ENCODE results near the gene MFNG.

MFNG gene

DNA sequence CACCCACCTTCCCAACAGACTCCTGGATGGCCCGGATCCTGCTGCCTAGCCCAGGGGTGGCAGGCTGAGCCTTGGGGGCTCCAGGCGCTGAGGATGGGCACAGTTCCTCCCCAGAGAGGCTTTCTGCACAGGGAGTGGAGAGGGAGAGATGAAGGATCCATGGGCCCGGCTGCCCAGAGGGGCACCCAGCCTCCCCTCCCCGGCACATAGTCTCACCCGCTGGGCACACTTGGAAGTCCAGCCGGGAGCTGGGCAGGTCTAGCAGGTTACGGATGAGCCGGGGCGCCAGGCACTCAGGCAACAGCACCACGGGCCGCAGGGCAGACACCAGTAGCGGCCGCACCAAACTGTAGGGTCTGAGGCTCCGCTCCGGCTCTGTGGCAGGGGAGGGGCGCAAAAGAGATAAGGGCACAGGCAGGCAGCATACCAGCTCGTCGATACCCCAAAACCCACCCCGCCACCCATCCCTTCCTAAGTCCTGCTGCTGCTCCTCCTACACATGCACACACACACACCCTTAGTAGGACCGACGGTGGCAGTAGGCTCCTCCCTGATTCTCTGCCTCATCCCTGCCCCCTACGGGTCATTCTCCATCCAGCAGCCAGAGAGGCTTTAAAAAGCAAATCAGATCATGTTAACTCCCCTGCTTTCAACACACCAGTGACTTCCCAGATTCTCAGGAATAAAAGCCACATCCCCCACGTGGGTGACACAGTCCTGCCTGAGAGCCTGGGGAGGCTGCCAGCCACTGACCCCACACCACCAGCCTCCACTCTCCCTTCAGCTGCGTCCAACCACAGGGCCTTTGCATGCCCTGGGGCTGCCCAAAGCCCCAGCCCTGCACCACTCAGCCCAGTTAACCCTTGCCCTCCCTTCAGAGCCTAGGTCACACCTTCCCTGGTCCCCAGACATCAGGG lies 6.5 kb upstream of the MFNG start:
- no peak for DNase-seq

DNA sequence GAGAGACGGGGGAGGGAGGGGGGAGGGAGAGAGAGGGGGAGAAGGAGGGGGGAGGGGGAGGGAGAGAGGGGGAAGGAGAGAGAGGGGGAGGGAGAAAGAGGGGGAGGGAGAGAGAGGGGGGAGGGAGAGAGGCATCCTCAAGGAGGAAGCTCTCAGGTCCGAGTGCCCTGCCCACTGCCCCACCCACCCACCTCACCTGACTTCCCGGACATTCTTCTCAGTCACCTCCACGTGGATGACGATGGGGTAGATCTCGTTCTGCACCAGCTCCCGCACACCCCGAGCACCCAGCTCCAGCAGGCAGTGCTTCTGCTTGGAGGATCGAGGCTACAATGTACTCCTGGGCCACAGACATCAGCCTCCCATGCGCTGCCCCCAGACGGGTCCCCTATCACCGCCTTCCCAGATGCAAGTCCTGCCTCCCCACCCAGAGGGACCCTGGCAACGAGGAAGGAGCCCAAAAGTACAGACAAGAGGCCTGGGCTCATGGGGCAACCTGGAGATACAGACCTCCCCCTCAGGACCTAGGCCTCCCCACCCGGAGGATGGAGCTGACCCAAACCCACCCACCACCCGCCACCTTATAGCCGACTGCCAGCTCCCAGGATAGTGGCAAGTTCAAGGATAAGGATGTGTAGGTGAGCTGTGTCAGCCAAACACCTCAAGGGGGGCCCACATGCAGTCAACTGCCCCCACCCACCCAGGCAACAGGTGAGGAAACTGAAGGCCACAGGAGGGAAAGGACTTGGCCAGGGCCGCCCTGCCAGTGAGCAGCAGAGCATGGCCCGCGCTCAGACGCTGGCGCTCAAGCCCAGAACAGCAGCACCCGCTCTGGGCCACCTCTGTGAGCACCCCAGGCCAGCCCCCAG lies 5.6 kb upstream of the MFNG start:
- DNase-seq = no peak

DNA sequence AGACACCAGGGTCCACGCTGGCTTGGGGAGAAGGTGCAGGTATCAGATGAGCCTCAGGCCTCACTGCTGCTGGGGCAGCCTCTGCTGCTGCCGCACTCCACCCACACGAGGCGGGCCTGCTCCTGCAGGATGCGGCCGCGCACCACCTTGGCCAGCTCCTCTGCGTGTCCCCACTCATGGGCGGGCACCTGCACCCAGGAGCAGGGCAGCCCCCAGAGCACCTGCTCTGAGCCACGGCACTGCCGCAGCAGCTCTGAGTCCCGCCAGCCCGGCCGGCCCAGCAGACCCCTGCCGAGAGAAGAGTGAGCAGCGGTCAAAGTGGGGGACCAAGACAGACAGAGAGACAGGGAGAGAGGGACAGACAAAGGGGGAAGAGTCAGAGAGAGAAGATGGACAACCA lies 4.9 kb upstream of the MFNG start:
- DNase-seq = no peak

DNA sequence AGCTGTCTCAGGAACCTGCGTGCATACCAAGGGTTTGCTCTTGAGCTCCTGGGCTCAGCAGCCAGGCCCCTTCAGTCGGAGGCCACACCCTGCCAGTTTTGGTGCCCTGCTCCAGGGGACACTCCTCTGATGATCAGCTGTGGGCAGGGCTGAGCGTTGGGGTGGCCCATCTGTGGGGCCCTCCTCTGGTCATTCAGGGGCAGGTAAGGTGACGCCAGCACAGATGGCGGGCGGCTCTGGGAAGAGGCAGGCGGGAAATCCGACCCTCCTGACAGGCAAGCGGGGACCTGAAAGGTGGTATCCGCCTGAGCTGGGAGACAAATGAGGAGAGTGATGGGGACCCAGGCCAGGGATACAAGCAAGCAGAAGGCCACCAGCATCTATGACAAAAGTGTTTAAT lies 3.8 kb upstream of the MFNG start:
- no peak for DNase-seq

DNA sequence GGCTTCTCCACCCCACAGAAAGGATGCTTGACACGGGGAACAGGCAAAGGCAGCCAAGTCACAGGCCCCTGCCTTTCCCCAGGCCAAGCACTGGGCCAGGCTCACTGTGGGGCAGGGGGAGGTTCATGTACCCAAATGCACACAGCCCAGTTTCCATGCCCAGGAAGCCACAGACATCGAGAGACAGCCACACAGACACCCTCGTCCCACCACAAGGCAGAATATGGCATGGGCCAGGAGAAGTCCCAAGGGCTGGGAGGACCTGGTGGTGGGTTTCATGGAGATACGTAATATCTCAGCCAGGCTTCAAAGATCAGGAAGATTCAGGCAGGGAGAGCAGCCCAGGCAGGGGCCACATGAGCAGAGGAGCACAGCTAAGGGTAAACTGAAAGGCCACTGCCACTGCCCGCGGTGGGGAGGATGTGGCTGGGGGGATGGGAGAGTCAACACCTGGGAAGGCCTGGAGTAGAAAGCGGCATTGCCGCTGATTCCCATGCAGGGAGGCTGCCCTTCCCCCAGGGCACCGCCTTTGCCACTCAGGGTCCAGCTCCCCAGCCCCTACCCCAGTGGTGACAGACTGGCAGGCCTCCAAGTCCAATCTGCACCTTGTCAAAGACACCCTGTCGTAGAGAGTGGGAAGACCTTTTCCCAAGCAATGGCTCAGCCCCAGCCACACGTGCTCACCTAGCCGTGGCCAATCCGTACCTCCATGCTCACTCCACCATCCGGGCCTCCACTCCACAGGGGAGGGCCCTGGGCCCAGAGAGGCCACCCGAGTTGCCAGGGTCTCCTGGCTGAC lies 2.4 kb upstream of the MFNG start:
- DNase-seq = no peak

DNA sequence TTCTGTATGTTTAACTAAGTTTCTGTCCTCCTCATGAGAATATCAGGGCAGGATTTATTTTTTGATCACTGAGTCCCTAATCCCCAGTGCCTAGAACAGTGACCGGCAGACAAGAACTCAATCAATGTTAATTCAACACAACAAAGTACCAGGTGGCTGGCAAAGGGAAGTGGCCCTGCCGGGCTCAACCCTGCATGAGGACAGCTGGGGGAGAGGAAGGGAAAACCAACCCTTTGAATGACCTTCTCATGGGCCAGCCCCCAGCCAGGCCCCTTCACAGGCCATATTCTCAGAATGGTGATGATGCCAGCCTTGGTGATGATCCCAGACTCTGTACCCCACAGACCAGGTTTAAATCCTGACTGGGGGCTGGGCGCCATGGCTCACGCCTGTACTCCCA lies 1.4 kb upstream of the MFNG start:
- no peak for DNase-seq

DNA sequence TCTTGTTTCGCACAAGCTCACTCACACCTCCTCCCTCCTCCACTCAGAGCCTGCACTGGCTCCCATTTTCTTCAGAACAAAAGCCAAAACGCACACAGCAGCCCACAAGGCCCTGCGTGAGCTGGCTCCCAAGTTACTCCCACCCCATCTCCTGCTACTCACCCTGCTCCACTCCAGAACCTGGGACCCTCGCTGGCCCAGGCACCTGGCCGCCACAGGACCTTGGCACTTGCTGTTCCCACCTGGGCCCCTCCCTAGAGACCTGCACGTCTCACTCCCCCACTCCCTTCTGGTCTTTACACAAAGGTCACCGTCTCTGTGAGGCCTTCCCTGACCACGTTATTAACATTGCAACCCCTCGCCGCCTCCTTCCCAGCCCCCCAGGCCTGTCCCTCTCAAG lies 945 bp upstream of the MFNG start:
- DNase-seq = no peak

DNA sequence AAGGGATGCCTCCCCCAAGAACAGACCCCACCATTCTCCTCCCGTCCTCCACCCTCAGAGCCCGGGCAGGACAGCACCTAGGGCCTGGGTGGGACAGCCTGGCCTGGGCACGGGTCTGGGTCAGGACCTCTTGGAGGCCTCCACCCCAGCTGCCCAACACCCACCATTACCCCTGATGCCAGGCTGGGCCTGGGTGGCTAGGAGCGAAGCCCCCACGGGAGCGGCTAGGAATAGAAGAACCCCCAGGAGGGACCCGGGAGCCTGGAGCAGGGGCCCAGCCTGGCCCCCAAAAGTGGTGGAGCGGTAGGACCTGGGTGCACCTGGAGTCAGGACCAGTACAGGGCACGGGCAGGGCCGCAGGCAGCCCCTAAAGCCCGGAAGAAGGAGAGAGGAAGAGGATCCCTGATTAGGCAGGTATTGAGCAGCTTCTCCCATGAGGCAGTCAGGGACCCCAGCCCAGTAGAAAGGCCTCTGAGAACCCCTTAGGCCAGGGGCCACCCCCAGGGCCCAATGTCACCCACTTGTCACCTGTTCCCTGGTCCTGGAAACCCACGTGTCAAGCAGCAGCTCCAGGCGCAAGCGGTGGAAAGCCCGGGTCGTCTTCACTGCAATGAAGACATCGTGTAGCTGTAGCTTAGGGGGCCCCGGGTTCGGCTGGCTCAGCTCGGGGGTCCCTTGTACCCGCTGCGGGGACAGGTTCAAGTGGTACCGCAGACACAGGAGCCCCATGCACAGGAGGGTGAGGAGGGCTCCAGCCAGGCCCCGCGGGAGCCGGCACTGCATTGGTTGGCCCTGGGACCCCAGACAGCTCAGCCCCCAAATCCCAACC lies 575 bp downstream of the MFNG start:
- no peak for DNase-seq

DNA sequence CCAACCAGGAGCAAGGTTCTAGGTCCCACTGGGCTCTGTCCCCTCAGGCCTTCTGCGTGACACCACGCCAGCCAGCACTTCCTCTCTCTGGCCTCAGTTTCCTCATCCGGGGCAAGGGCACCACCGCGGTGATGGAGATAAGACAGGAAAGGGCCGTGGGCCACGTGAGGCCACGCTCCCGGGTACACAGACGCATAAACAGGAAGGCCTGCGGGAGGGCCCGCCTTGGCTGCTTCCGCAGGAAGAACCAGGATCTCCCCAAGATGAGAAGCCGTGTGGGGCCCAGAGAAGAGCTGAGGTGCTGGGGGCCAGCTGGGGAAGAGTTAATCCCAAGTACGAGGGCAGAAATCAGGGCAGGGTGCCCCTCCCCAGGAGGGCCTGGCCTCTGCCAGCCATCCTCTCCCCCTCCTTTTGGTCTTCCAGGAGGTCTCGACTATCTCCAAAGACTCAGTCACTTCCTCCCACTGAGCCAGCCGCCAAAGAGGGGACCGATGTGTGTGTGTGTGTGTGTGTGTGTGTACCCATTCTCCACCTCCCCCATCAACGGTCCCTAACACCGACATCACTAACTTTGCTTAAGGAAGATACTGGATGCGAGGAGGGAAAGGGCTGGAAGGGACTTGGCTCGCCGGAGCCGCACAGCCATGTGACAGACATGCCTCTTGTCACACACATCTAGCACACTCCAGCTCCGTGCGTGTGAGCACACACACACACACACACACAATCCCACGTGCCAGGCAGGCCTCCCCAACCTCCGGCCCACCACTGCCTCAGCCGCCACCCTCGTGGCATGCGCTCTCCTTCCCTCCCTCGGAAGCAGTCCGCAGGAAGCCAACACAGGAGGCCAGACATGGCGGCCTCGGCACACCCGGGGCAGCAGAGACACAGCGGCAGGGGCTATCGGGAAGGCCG lies 1.4 kb downstream of the MFNG start:
- no peak for DNase-seq

DNA sequence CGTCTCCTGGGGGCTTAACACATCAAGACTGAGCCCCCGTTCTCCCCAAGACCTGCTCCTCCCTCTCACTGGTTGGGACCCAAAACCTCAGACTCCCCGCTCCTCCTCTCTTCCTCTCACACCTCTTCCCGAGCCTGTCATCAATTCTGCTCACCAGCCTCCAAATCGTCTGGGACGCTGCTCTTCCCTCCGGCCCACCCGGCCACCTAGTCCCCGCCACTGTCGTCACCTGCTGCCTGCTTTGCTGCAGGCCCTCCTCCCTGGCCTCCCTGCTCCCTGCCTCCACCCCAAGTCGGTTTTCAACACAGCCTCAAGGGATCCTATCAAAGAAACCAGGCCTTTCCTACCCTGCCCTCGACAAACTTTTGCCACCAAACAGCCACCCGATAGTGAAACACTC lies 3.1 kb downstream of the MFNG start:
- DNase-seq = no peak

DNA sequence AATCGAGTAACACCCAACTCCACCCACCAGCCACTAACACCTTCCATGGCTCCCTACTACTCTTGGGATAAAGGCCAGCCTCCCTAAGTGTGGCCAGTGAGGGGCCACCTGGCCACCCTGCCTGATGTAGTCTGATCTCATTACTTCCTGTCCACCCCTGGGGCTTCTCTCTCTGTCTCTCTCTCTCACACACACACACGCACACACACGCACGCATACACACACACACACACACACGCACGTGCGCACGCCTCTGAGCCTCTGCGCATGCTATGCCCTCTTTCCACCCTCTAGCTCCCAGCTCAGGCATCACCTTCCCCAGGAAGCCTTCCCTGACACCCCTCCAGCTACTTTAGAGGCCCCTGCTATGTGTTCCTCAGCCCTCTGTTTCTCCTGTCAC lies 3.9 kb downstream of the MFNG start:
- no peak for DNase-seq

DNA sequence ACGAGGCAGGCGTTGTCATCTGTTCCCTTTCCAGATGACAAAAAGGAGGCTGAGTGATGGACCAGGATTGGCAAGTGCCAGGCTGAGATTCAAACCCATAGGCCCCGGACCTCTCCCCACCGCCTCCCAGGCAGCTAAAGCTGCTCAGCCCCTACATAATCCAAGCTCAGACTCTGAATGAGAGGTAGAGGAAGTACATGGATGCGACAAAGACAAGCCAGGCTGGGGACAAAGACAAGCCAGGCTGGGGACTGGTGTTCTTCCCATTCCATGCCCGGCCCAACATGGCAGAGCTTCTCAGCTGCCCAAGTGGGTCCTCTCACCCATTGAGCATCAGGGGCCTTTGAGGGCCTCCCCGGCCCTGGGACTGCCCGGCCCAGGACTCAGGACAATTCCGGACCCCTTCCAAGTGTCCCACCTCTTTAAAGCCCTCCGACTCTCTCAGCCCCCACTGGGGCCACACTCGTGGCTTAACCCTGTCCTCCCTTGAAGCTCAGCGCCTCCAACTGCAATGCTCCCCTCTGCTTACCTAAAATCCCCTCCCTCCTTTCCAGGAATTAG lies 4.8 kb downstream of the MFNG start:
- no peak for DNase-seq

DNA sequence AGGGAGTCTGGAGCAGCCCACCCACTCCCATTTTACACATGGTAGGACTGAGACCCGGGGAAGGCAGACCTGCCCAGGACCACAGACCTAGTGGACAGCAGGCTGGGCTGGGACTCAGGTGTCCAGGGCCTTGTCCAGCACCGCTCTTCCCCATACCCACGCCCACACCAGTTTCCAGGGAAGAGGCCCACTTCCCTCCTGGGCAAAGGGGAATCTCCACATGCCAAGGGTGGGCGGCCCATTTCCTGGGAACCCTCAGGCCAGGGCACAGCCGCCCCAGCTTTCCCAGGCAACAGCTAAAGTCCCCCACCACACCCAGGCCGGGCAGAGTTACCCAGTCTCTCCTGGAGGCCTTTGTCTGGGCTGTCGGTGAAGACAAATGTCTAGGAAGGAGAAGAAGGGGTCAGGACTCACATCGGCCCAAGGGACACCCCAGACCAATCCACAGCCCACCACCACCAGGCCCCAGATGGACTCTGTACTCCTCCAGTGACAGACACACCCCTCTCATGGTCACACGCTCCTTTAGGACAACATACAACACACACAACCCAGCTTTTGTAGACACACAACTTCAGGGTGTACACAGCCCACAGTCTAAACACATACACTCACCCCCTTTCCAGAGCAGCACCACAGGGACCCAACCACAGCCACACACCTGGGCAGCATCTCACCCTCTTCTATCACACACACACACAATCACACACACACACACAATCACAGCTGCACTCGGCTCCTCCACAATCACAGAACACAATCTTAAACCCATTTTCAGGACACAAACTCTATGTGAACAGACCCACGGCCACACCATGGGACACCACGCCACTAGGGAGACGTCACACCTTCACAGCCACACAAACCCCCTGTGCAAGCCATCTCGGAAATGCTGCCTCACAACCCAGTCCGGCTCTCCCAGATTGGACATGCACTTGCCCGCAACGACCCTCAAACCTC lies 5.5 kb downstream of the MFNG start:
- no peak for DNase-seq

DNA sequence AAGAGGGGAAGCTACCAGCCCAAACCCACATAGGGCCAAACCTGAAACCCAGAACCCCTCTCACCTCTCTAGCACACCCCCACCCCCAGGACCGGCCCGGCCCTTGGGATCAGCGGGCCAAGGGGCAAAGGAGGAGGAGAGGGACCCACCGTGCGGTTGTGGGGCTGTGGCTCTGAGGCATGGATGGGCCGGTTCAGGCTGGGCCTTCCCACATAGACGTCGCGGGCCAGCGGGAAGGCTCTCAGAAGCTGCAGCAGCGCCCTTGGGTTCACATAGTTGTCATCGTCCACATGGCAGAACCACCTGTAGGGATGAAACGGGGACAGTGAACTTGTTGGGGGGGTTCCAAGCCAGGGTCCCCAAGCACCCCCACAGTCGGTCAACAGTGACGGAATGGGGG lies 7.0 kb downstream of the MFNG start:
- DNase-seq = no peak

DNA sequence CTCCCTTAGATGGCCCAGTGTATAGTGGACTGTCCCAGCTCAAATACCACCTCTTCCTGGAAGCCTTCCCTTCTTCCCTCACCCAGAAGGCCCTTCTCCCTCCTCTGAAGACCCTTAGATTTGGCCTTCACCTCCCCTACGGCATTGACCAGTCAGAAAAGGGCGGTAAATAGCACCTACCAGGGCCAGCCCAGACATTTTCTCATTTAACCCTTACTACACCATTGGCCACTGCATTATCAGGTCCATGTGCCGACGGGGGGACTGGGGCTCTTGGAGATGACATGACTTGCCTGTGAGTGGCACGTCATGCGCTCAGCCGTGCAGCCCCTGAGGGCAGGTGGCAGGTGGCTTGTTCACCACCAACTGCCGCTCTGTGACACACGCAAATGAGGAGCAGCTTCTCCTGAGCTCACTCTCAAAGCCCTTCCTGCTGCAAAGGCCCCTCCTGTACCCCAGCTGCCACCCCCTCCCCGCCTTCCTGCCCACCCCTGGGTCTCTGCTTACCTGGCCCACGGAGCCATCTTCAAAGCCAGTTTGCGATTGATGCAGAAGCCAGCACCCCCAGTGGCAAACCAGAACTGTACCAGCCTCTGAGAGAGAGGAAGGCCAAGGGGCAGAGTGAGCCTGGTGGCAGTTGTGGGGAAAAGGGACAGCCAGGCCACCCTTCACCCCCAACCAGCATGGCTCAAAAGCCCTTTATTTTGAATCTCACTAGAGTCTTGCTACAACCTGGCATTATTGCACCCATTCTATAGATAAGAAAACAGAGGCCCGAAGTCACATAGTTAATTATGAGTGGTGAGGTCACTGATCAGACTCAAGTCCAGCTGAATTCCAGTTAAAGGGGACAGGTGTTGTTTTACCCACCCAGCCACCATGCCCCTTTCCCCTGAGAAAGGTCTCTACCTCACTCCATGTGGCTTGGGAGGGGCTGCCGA lies 9.5 kb downstream of the MFNG start:
- DNase-seq = no peak

DNA sequence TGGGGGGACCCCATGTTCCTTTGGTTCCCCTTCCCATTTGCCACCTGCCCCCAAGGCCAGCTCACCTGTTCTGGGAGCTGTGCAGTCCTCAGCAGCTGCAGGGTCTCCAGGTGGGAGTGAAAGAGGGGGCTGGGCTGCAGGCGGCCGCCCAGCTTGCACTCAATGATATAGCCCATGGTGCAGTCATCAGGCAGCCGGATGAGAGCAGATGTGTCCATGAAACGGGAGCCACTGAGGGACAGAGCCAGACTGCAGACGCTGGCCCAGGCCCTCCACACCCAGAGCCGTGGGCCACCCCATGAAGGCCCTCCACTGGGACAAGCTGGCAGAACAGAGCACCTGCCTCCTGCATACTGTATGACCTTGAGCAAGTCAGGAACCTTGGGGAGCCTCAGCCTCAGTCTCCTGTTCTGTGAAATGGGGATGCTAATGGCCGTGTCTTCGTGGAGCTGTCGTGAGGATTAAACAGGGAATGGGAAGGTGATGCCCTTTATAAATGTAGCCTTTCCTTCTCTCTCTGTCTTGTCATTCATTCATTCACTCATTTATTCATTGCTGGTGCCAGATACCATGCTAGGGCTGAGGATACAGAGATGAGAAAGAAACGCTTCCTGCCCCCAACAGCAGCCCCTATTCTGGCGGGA lies 11.6 kb downstream of the MFNG start:
- DNase-seq = no peak

DNA sequence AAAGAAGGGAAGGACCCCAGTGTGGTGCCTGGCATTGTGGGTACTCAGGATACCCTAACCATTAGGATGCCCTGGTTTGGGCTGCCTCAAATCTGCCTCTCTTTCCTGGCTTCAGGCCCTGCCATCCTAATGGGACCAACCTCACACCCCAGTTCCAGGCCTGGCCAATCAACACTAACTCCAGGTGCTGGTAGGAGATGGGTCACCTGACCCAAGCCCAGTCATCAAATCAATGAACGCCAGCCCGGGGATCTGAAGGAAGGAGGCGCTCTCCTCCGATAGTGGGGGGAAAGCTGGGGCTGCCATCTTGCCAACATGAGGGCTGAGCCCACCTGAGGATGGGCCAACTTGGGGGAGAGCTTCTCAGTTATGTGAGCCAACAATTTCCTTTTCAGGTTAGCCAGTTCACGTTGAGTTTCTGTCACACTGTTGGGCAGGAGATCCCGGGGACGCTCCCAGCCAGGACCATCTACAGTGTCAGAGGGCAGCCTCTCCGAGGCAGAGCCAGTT lies 12.7 kb downstream of the MFNG start:
- DNase-seq = no peak

All from NCI-H187 (cell line).